NCI-H2227 treated with DMSO at 0.1 percent for 48 hours (cell line): Measurements from ENCODE around the gene OR9A4.
"Not testable (repeated sequence)": the region's sequence is repeated elsewhere in the genome, so short reads cannot be mapped to it uniquely, and the experiment has no call there.

ENCODE experiments used
- DNase-seq: peaks from one replicate; lab custom pipeline; 2025; lab: John Stamatoyannopoulos, UW

Gene OR9A4, protein sequence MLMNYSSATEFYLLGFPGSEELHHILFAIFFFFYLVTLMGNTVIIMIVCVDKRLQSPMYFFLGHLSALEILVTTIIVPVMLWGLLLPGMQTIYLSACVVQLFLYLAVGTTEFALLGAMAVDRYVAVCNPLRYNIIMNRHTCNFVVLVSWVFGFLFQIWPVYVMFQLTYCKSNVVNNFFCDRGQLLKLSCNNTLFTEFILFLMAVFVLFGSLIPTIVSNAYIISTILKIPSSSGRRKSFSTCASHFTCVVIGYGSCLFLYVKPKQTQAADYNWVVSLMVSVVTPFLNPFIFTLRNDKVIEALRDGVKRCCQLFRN

DNA sequence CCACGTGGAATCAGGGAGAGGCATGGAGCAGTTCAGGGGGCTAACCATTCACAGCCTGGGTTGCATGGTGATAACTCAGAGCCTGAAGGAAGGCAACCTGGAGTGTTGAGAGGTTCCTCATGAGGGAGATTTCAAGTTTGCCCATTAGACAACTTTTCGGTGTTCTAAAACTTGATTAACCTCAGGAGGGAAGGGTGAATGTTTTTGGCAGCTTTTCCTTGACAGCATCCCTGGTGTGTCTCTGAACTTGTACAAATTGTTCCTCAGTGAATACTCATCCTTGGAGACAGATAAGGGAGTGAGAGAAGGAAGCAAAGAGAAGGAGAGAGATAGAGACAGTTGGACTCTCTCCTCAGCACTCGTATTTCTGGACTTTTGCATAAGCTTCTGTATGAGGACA is at the start of gene OR9A4:
TSS of gene OR9A4 (plus strand) at position 301 of the 400 bp plus-strand sequence. CDS start 2,477 bp downstream, outside the sequence.
- DNase-seq = no peak

DNA sequence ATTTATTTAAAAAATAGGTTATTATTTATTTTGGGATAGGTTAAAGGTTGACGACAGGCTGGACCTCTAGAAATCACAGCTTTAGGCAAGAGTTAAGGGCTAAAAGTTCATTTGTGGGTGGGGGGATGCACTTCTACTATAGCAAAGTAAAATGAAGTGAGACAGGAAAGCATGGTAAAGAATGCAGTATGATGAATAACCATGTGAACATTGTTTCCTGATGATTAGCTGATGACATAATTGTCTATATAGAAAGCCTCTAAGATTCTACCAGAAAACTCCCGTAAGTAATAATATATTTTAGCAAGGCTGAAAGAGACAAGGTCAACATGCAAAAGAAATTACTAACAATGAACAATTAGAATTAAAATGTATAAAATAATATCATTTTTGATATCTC is 49.2 kb upstream of the OR9A4 start:
- DNase-seq = no peak

DNA sequence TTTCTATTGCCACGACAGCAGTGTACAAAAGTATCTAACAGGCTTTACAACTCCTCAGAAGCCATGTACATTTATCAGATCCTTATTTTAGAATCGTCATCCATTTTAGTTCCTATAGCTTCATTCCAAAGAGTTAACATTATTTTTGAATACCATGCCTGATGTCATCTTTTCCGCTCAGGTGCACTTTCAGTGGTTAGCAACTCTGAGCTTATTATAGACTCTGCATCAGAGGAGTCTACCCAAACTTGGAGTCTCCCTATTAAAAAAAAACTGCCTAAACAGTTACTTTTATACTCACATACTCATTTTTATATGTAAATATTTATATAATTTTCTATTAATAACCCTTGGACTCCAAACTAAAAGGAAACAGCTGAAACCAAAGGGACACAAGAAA is 43.3 kb upstream of the OR9A4 start:
- DNase-seq = no peak

DNA sequence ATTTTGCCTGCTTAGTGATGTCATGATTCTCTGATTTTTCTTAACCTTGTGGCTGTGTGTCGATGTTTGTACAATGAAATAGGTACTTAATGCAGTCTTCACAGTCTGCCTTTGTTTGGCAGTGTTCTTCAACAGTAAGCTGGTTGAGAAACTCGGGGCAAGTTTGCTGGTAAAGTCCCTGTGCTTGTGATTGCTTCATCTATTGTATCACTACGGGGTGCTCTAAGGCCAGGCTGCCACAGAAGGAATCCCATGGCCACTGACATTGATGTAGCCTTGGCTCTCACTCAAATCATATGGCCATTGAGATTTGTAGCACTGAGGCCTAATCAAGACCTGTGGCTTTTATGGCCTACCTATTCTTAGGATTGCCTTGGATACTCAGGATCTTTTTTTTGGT is 41.4 kb upstream of the OR9A4 start:
- no peak for DNase-seq

DNA sequence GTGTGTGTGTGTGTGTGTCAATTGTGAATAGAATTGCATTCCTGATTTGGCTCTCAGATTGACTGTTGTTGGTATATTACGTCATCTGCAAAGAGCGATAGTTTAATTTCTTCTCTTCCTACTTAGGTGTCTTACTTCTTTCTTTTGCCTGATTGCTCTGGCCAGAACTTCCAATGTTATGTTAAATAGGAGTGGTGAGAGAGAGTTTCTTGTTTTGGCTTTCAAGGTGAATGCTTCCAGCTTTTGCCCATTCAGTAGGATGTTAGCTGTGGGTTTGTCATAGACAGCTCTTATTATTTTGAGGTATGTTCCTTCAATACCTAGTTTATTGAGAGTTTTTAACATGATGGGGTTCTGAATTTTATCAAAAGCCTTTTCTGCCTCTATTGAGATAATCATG is 40.7 kb upstream of the OR9A4 start:
- DNase-seq = no peak

DNA sequence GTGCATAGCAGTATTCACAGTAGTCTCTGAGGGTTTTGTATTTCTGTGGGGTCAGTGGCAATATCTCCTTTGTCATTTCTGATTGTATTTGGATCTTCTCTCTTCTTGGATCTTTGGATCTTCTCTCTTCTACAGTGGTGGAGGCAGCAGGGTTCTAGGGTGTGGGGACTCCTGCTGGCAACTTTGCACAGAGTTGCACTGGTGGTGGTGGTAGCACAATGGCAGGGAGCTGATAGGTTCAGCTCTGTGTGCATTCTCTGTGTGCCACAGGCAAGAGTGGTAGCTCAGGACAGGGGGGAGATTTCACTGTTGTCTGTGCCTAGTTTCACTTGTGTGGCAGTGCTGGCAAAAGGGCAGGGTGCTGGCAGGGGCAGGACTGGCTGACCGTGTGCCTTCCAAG is 39.8 kb upstream of the OR9A4 start:
- no peak for DNase-seq

DNA sequence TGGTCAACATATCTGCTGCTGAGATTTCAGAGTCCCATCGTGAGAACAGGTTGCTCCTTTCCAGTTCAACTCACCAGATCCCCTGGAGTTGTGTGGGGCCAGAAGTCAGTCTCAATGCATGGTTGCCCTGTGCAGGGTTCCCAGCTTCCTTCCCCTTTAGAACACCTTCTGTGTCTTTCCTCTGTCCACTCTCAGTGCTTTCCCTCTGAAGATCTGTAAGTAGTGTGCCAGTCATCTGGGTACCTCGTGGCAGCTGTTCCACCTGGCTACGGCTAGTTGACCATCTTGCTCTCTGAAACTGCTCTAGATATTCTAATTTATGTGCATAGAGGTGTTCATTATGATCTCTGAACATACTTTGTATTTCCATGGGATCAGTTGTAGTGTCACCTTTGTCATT is 38.8 kb upstream of the OR9A4 start:
- no peak for DNase-seq

DNA sequence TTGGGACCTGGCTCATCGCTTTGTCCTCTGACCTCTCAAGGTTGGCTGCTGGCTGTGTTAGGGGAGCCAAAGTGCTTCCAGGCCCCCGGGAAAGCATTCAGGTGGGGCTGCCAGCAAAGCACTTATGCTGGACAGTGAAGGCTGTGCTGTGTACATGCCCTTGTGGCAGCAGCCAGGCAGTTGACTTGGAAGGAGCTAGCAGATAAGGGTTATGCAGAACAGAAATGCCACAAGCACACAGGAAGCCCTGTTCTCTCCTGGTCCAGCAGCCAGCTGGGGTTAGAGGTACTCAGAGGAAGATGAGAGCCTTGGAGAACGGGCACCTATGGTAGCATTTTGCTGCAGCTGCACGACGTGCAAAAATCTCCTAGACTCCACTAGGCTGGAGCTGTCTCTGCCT is 35.2 kb upstream of the OR9A4 start:
- no peak for DNase-seq

DNA sequence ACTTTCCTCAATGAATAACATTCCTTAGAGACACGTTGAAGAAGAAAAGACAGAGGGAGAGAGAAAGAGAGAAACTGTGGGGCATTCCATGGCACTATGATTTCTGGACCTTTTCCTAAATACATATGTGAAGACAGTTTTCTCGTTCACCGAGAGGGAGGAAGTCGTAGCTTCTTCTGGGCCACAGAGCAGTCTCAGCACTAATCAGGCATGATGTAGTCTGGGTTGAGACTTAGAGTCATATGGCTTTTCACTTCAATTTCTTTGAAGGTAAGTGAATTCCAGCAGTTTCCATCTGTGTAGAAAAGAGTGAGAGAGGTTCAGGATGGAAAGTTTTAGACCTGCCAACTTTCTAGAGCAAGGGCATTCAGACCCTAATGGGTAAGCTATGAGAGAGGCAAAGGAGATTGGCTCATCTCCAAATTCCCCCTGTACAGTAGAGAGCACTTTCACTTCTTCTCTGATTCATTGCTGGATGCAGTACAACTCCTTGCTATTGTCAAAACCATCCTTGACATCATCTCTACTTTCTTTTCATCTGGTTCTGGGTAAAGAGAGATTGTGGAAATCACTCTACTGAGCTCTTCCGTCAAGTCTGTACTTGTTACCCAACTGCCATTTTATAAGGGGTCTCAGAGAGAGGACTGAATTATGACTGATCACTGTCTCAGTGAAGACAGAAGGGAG is 31.5 kb upstream of the OR9A4 start:
- DNase-seq = no peak

DNA sequence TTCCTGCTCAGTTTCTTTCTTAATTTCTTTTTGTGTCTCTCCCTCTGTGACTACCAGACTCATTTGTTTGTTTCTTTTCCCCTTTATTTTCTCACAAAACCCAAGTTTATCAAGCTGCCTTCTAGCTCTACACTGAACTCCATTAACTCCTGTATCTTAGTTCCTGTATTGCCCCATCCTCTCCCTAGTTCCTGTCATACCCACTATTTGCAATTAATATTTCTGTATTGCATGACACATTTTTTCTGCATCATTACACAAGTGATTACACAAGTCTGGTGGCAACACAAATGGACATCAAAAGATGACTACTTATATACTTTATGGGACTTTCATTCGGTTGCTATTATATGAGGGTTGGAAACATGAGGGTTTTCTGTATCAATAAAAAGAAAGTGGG is 26.9 kb upstream of the OR9A4 start:
- no peak for DNase-seq

DNA sequence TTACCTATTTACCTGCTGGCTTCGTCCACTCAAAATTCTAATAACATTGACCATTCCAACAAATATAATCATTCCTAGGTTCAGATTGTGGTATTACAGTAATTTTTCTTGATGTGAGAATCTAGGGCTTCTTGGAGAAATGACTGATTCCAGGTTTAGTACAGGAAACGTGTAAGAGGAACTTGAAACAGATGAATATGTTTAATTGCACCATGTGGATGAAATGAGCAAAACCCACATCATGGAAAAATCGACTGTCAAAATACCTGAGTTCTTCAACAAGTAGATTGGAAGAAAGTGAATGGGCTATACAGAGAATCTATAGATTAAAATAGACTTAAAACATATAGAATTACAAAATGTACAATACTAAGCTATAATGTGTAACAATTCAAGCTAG is 24.9 kb upstream of the OR9A4 start:
- DNase-seq = no peak

DNA sequence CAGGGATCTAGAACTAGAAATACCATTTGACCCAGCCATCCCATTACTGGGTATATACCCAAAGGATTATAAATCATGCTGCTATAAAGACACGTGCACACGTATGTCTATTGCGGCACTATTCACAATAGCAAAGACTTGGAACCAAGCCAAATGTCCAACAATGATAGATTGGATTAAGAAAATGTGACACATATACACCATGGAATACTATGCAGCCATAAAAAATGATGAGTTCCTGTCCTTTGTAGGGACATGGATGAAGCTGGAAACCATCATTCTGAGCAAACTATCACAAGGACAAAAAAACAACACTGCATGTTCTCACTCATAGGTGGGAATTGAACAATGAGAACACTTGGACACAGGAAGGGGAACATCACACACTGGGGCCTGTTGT is 16.8 kb upstream of the OR9A4 start:
- DNase-seq = not testable (repeated sequence)

DNA sequence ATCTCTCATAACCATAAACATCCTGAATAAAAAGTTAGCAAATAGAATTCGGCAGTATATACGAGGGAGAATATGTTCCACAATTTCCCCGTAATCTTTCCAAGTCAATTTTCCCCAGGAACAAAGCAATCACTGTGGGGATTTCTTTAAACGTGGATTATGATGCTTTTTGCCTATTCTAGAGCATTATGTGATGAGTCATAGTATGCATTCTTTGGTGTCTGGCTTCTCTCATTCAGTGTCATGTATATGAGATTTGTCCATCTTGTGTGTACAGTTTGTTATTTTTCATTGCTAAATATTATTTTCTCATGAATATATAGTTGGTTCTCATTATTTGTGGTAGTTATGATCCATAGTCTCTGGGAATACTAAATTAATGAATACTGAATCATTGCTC is 9.9 kb upstream of the OR9A4 start:
- no peak for DNase-seq

DNA sequence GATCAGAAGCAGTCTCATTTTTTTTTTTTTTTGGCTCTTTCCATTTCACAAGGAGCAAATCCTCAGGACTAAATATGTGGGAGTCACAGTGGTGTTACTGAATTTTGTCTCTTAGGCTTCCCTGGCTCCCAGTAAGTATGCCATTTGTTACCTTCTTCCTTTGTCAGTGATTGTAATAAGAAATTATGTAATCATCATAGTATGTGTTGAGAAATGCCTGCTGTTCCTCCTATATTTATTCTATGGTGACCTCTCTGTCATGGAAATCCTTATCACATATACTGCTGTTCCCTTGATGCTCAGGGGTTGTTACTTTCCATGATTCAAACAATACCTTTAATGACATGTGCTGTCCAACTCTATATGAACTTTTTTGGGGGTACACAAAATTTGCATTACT is 4.8 kb upstream of the OR9A4 start:
- no peak for DNase-seq

DNA sequence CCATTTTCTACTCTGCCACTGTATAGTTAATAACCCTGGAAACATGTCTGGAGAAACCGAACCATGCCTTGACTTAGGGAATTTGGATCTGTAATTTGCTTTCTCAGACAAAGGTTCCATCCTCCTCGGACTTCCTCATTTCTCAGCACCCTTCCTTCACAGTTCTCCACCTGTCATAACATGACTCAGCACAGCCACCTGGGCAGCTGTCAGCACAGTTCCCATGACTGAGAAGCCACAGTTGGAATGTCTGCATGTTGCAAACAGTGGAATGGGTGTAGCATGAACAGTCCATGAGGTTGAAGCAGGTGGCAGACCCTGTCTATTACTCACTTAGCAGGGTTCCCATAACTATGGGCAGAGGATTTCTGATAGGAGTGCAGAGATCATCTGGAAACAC is 634 bp upstream of the OR9A4 start:
- DNase-seq = no peak

DNA sequence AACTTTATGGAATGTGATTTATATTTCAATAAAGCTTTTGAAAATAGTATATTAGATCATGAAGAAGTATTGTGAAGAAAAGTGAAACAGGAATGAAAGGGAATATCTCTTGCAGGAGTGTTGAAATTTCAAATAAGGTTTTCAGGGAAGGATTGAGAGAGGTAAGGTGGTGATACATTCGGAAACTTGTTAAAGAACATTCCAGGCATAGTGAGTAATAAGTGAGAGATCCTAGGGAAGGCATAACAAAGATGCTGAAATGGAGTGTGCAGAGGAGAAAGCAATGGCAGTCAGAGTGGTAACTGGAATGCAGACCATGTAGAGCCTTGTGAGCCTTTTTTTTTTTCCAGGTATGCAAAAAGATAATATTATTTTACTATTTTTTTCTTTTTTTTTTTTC is 4.1 kb downstream of the OR9A4 start:
- DNase-seq = no peak

DNA sequence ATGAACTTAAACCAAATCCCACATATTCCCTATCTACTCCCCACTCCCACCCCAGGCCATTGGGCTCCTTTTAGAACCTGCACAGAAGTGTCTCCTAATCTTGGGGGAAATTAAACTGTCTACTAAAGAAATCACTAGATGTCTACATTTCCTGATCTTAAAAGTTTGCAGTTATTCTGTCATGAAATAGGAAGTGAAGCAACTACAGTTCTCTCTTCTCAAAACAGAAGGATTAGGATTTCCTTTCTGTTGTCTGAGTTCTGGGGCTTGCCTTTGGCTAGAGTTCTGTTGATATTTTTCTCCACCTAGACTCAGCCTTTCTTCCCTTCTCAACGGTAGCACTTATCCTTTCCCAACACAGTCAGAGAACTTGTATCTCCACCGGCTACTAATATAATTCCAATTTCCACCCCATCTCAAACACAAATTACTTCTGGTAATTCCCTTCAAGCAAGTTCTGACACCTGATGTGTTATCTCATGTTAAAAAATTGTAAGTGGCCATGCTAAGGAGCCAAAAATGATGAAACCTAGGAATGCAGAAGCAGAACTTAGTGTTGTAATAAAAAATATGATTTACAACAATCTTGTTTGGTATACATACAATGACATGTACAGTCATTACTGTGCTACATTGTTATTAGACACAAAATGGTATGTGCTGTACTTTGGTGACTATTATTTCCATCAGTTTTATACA is 12.1 kb downstream of the OR9A4 start:
- no peak for DNase-seq

DNA sequence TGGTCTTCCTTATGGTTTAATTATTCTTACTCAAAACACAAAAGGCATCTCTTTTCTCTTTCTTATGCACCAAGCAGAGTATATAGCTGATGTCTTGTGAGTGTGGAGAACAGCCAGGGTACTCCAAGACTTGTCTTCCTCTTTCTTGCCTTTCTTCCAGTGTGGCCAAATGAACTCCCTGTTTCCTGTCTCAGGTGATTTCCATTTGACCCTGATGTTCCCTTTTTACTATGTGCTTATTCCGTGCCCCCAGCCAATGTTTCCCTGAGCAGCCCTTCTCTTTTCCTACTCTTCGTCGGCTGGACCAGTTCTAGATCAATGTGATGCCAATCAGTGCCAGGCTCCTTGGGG is 12.6 kb downstream of the OR9A4 start:
- DNase-seq = no peak

DNA sequence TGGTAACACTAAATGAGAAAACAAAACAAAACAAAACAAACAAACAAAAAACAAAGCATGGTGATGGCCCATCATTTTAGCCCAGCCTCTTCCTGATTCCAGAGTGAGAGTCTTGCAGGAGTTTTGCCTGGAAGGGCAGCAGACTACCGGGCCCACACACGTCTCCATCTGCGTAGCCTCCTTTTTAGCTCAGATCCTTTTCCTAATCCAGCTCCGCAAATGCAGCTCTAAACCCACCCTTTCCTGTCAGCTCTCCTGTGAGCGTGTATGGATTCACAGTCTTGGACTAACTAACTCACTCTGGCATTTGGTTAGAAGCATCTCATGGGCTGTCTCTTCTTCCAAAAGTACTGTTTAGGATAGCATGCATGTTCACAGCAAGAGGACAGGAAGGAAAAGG is 14.0 kb downstream of the OR9A4 start:
- DNase-seq = no peak

DNA sequence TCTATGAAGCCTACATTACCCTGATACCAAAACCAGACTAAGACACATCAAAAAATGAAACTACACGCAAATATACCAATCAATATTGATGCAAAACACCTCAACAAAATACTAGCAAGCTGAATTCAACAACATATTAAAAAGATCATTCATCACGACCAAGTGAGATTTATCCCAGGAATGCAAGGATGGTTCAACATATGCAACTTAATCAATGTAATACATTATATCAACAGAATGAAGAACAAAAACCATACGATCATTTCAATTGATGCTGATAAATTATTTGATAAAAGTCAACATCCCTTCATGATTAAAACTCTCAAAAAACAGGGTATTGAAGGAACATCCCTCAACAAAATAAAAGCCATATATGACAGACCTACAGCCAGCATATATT is 24.9 kb downstream of the OR9A4 start:
- no peak for DNase-seq

DNA sequence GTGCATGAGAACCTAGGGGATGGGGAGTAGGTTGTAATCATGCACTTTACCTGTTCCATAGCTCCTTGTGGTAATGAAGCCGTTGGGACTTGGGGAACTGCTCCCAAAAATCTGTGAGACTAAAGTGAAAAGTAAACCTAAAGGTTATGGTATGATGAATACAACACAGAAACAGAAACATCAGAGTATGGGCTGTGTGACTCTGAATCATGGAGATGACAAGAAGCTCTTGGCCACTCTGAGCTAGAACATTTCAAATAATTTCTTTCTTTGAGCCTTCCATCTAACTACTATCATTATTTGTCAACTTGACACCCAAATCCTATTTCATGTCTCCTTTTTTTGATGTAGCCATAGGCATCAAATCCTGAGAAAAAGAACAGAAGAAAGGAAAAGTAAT is 27.6 kb downstream of the OR9A4 start:
- no peak for DNase-seq

DNA sequence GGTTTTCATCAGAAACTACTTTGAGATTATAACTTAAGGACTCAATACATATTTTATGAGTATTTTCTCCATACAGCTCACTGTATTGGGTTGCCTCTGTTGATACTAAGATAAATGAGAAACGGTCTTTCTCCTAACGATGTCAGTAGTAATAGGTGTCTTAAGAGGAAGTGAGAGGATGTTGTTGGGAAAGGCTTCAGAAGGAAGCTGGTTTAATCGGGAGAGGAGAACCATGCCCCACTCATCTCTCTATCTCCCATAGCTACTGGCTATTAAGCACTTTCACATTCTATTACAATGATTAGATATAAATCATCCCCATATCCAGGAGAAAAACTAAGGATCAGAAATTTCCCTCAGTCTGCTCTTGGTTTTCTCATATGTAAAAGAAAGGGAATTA is 28.6 kb downstream of the OR9A4 start:
- no peak for DNase-seq

DNA sequence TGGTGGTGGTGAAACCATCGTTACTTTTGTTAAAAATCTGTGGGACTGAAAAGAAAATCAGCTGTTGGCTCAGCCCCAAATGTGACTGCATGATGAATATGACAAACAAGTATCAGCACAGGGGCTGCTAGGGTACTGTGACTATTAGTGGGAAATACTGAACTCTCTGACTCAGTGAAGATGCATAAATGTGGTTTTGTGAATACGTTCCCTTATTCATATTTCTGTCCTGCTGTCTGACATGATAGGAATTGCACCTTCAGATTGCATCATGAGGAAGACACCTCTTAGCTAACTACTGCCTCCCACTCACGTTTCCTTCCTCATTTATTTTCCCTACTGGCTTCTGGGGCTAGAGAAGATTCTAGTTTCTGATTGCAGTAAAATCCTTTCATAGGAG is 29.2 kb downstream of the OR9A4 start:
- DNase-seq = no peak

DNA sequence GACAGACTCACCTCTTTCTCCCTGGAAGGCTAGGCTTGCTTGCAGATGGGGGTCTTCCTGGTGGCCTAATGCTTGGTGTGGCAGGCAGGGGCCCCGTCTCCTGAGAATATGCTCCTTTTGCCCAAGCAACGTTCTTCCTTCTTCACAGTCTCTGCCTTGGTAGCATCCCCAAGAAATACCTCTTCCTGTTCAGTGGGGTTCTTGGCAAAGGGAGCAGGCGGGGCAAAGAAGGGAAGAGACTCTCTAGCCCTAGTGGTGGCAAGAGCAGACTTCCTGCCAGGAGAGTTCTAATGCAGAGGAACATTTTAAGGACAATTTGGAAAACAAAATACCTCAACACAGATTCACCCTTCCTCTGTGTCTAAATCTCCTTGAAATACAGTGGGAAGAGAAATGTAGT is 30.6 kb downstream of the OR9A4 start, which contains the start of gene CLEC5A:
TSS of gene CLEC5A (minus strand) at position 179 of the 400 bp plus-strand sequence. CDS start 682 bp downstream, outside the sequence.
- DNase-seq = no peak
